GM23338 (cell line): ENCODE measurements around the gene CTF1. TPM values are rescaled to one million over a fixed set of nuclear protein-coding genes. Genes with fewer than 3 reads are reported as not detected.

ENCODE experiments used
- ATAC-seq: fragments of 200-7000 bp; cut with Tn5 transposase; 3 replicates; pipeline ENCODE4 v1.9.1; 2020
- DNase-seq: peaks from one replicate; pipeline ENCODE4 v3.0.0-alpha.2; 2015; ENCODE audit warnings: low spot score
- H2AFZ ChIP-seq: fragments of 200-600 bp; sonication (generic); 2 replicates; pipeline ENCODE4 v1.8.0; 2016; ENCODE audit warnings: antibody characterized with exemption, mild to moderate bottlenecking, moderate library complexity
- H3F3A ChIP-seq: fragments of 200-600 bp; sonication (generic); replicated peaks from 2 replicates; pipeline ENCODE4 v1.8.0; 2017; ENCODE audit warnings: antibody characterized with exemption, mixed run types, low read depth
- H3K27ac ChIP-seq: fragments of 200-600 bp; sonication (generic); 2 replicates; pipeline ENCODE4 v1.6.1; 2016; ENCODE audit warnings: low read depth
- H3K27me3 ChIP-seq: fragments of 200-600 bp; sonication (generic); 2 replicates; pipeline ENCODE4 v1.8.0; 2016; ENCODE audit warnings: mild to moderate bottlenecking, mixed run types, moderate library complexity; ENCODE audit not compliant: insufficient read depth
- H3K36me3 ChIP-seq: fragments of 200-600 bp; sonication (generic); 2 replicates; pipeline ENCODE4 v1.8.0; 2016; ENCODE audit warnings: mild to moderate bottlenecking; ENCODE audit not compliant: insufficient read depth
- H3K4me1 ChIP-seq: fragments of 200-600 bp; sonication (generic); 2 replicates; pipeline ENCODE4 v1.8.0; 2016; ENCODE audit warnings: mild to moderate bottlenecking, moderate library complexity; ENCODE audit not compliant: insufficient read depth
- H3K4me2 ChIP-seq: fragments of 200-600 bp; sonication (generic); 2 replicates; pipeline ENCODE4 v1.7.1; 2017; ENCODE audit warnings: mixed run types
- H3K4me3 ChIP-seq: fragments of 200-600 bp; sonication (generic); 2 replicates; pipeline ENCODE4 v1.6.1; 2016; ENCODE audit warnings: mixed run types
- H3K79me2 ChIP-seq: fragments of 200-600 bp; sonication (generic); replicated peaks from 2 replicates; pipeline ENCODE4 v1.8.0; 2017; ENCODE audit warnings: mild to moderate bottlenecking; ENCODE audit not compliant: insufficient read depth
- H3K9me2 ChIP-seq: fragments of 200-600 bp; sonication (generic); 2 replicates; pipeline ENCODE4 v1.8.0; 2017; ENCODE audit not compliant: insufficient read depth
- H4K20me1 ChIP-seq: fragments of 200-600 bp; sonication (generic); replicated peaks from 2 replicates; pipeline ENCODE4 v1.8.0; 2017; ENCODE audit warnings: mild to moderate bottlenecking; ENCODE audit not compliant: insufficient read depth
- H3K27ac Mint-ChIP-seq: 2 replicates; pipeline ENCODE4 v1.8.0; 2020; ENCODE audit warnings: inconsistent platforms, mild to moderate bottlenecking, moderate library complexity, mixed read lengths
- H3K27me3 Mint-ChIP-seq: 3 replicates; pipeline ENCODE4 v1.8.0; 2022; ENCODE audit warnings: low read depth, mild to moderate bottlenecking, moderate library complexity, mixed read lengths, inconsistent platforms; ENCODE audit not compliant: insufficient read depth, poor library complexity
- H3K36me3 Mint-ChIP-seq: 3 replicates; pipeline ENCODE4 v1.8.0; 2021; ENCODE audit warnings: low read depth, mild to moderate bottlenecking, inconsistent platforms, moderate library complexity, mixed read lengths
- H3K4me1 Mint-ChIP-seq: 3 replicates; pipeline ENCODE4 v1.8.0; 2020; ENCODE audit warnings: mild to moderate bottlenecking, inconsistent platforms, mixed read lengths
- H3K4me3 Mint-ChIP-seq: 3 replicates; pipeline ENCODE4 v1.8.0; 2021; ENCODE audit warnings: moderate library complexity, mild to moderate bottlenecking, inconsistent platforms, mixed read lengths
- H3K9me3 Mint-ChIP-seq: 3 replicates; pipeline ENCODE4 v1.8.0; 2020; ENCODE audit warnings: moderate library complexity, mild to moderate bottlenecking, inconsistent platforms, mixed read lengths
- CREB1 ChIP-seq: fragments of 250-450 bp; sonication (Bioruptor Pico); IDR thresholded peaks from 2 replicates; pipeline ENCODE4 v1.5.0; 2020; ENCODE audit warnings: low read depth, mild to moderate bottlenecking, moderate library complexity
- EZH2 ChIP-seq: fragments of 200-600 bp; sonication (generic); IDR thresholded peaks from one replicate; pipeline ENCODE4 v1.8.0; 2017; ENCODE audit warnings: antibody characterized with exemption, mild to moderate bottlenecking, low read depth; ENCODE audit not compliant: unreplicated experiment
- EZH2phosphoT487 ChIP-seq: fragments of 200-600 bp; sonication (generic); IDR thresholded peaks from one replicate; pipeline ENCODE4 v1.8.1; 2018; ENCODE audit warnings: antibody characterized with exemption; ENCODE audit not compliant: unreplicated experiment
- NANOG ChIP-seq: IDR thresholded peaks from 2 replicates; pipeline ENCODE4 v1.6.1; 2016; ENCODE audit warnings: antibody characterized with exemption, borderline replicate concordance
- POLR2AphosphoS5 ChIP-seq: IDR thresholded peaks from 2 replicates; pipeline ENCODE4 v1.6.1; 2016; ENCODE audit warnings: antibody characterized with exemption, low read depth
- ZNF114 ChIP-seq: fragments of 250-450 bp; sonication (Bioruptor Pico); IDR thresholded peaks from 2 replicates; pipeline ENCODE4 v1.5.0; 2020; ENCODE audit warnings: mild to moderate bottlenecking, moderate library complexity
- ZNF331 ChIP-seq: fragments of 250-450 bp; sonication (Bioruptor Pico); IDR thresholded peaks from 2 replicates; pipeline ENCODE4 v1.5.0; 2020; ENCODE audit warnings: low read depth, mild to moderate bottlenecking, moderate library complexity
- polyA plus RNA-seq: library from polyadenylated mRNA; unstranded; fragments of >200 nt; fragmentation: Nextera tagmentation; extraction: Ambion mirVana; gene quantifications from 2 replicates; pipeline ENCODE4 v1.2.1, GENCODE V29; 2016
- total RNA-seq: library from RNA; depleted of rRNA; stranded (reverse); fragments of >200 nt; shearing (Covaris generic); gene quantifications from 2 replicates; pipeline ENCODE4 v1.2.3, GENCODE V29; 2014
- TF ChIP-seq, protein P1 (sequence below): fragments of 250-450 bp; sonication (Bioruptor Pico); IDR thresholded peaks from 2 replicates; pipeline ENCODE4 v1.5.0; 2020; ENCODE audit warnings: mild to moderate bottlenecking, moderate library complexity
- TF ChIP-seq, protein P2 (sequence below): IDR thresholded peaks from 2 replicates; pipeline ENCODE4 v1.6.1; 2016; ENCODE audit warnings: antibody characterized with exemption
- TF ChIP-seq, protein P3 (sequence below), 2 experiments: fragments of 200-600 bp in 1 of 2; sonication (generic) in 1 of 2; conservative IDR thresholded peaks; 2 replicates each; pipeline versions ENCODE4 v1.5.1 to v1.6.1; 2016 to 2017; ENCODE audit warnings: antibody characterized with exemption in 2 of 2, low read depth in 2 of 2, mild to moderate bottlenecking in 2 of 2, moderate library complexity in 1 of 2

The CTF1 gene
- total and polyA plus RNA-seq, 2 experiments from 2014 or later = 0.24 to 0.52 TPM

GRCh38 chr16:30950516-30951065 lies 54.2 kb downstream of the CTF1 start (continued):
- TF ChIP-seq, protein P1, sequence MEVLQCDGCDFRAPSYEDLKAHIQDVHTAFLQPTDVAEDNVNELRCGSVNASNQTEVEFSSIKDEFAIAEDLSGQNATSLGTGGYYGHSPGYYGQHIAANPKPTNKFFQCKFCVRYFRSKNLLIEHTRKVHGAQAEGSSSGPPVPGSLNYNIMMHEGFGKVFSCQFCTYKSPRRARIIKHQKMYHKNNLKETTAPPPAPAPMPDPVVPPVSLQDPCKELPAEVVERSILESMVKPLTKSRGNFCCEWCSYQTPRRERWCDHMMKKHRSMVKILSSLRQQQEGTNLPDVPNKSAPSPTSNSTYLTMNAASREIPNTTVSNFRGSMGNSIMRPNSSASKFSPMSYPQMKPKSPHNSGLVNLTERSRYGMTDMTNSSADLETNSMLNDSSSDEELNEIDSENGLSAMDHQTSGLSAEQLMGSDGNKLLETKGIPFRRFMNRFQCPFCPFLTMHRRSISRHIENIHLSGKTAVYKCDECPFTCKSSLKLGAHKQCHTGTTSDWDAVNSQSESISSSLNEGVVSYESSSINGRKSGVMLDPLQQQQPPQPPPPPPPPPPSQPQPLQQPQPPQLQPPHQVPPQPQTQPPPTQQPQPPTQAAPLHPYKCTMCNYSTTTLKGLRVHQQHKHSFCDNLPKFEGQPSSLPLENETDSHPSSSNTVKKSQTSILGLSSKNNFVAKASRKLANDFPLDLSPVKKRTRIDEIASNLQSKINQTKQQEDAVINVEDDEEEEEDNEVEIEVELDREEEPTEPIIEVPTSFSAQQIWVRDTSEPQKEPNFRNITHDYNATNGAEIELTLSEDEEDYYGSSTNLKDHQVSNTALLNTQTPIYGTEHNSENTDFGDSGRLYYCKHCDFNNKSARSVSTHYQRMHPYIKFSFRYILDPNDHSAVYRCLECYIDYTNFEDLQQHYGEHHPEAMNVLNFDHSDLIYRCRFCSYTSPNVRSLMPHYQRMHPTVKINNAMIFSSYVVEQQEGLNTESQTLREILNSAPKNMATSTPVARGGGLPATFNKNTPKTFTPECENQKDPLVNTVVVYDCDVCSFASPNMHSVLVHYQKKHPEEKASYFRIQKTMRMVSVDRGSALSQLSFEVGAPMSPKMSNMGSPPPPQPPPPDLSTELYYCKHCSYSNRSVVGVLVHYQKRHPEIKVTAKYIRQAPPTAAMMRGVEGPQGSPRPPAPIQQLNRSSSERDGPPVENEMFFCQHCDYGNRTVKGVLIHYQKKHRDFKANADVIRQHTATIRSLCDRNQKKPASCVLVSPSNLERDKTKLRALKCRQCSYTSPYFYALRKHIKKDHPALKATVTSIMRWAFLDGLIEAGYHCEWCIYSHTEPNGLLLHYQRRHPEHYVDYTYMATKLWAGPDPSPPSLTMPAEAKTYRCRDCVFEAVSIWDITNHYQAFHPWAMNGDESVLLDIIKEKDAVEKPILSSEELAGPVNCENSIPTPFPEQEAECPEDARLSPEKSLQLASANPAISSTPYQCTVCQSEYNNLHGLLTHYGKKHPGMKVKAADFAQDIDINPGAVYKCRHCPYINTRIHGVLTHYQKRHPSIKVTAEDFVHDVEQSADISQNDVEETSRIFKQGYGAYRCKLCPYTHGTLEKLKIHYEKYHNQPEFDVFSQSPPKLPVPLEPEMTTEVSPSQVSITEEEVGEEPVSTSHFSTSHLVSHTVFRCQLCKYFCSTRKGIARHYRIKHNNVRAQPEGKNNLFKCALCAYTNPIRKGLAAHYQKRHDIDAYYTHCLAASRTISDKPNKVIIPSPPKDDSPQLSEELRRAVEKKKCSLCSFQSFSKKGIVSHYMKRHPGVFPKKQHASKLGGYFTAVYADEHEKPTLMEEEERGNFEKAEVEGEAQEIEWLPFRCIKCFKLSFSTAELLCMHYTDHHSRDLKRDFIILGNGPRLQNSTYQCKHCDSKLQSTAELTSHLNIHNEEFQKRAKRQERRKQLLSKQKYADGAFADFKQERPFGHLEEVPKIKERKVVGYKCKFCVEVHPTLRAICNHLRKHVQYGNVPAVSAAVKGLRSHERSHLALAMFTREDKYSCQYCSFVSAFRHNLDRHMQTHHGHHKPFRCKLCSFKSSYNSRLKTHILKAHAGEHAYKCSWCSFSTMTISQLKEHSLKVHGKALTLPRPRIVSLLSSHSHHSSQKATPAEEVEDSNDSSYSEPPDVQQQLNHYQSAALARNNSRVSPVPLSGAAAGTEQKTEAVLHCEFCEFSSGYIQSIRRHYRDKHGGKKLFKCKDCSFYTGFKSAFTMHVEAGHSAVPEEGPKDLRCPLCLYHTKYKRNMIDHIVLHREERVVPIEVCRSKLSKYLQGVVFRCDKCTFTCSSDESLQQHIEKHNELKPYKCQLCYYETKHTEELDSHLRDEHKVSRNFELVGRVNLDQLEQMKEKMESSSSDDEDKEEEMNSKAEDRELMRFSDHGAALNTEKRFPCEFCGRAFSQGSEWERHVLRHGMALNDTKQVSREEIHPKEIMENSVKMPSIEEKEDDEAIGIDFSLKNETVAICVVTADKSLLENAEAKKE (CRISPR knock-in tag) = no peak
- no peak for TF ChIP-seq ZNF114 (CRISPR knock-in tag)
- TF ChIP-seq EZH2 = no peak
- TF ChIP-seq ZNF331 (CRISPR knock-in tag) = no peak
- TF ChIP-seq, protein P2, sequence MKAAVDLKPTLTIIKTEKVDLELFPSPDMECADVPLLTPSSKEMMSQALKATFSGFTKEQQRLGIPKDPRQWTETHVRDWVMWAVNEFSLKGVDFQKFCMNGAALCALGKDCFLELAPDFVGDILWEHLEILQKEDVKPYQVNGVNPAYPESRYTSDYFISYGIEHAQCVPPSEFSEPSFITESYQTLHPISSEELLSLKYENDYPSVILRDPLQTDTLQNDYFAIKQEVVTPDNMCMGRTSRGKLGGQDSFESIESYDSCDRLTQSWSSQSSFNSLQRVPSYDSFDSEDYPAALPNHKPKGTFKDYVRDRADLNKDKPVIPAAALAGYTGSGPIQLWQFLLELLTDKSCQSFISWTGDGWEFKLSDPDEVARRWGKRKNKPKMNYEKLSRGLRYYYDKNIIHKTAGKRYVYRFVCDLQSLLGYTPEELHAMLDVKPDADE = no peak
- no peak for TF ChIP-seq EZH2phosphoT487

- Histone ChIP-seq H3F3A (peaks cover 12% of the 10 kb centered on the region), H3K79me2 (no peaks in the 10 kb centered on the region), H3K4me3 (no peak overlapping the region), H4K20me1 (0 out of 2 replicates have a peak, but pooled peaks cover 3% of the 10 kb centered on the region), H2AFZ (no peak overlapping the region), H3K9me2 (no peaks in the 10 kb centered on the region), H3K27ac (no peak overlapping the region), H3K27me3 (no peaks in the 10 kb centered on the region), H3K4me2 (no peak overlapping the region), H3K36me3 (no peaks in the 10 kb centered on the region; the same call in 1 of the 2 replicates), H3K4me1 (peaks cover 7% of the 10 kb centered on the region; the same call in 1 of the 2 replicates)
- Mint-ChIP-seq H3K4me1 (peaks cover 30% of the 10 kb centered on the region), H3K9me3 (no peaks in the 10 kb centered on the region), H3K4me3 (no peak overlapping the region; the same call in 2 of the 3 replicates), H3K36me3 (peaks cover 3% of the 10 kb centered on the region; the same call in 2 of the 3 replicates), H3K27ac (no peak overlapping the region), H3K27me3 (peaks cover 18% of the 10 kb centered on the region)
- DNase-seq = no peak
- no peak for ATAC-seq
- TF ChIP-seq ZNF114 (CRISPR knock-in tag) (no peak), EZH2phosphoT487 (no peak), EZH2 (no peak), POLR2AphosphoS5 (no peak), NANOG (no peak), CREB1 (CRISPR knock-in tag) (no peak)
- TF ChIP-seq, protein P2 = no peak
- TF ChIP-seq, protein P3, sequence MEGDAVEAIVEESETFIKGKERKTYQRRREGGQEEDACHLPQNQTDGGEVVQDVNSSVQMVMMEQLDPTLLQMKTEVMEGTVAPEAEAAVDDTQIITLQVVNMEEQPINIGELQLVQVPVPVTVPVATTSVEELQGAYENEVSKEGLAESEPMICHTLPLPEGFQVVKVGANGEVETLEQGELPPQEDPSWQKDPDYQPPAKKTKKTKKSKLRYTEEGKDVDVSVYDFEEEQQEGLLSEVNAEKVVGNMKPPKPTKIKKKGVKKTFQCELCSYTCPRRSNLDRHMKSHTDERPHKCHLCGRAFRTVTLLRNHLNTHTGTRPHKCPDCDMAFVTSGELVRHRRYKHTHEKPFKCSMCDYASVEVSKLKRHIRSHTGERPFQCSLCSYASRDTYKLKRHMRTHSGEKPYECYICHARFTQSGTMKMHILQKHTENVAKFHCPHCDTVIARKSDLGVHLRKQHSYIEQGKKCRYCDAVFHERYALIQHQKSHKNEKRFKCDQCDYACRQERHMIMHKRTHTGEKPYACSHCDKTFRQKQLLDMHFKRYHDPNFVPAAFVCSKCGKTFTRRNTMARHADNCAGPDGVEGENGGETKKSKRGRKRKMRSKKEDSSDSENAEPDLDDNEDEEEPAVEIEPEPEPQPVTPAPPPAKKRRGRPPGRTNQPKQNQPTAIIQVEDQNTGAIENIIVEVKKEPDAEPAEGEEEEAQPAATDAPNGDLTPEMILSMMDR (conservative IDR thresholded peaks at IDR 0.05; ENCODE audit: low read depth in 2 of 2) = no peak
Observed at GRCh38 chr16:30951193-30951592, 54.8 kb downstream of the CTF1 start.
